ENCODE results near the gene GALNT10.
A peak's percentile ranks its signal among the peaks of the same experiment; 100 is the strongest.

The GALNT10 gene

DNA sequence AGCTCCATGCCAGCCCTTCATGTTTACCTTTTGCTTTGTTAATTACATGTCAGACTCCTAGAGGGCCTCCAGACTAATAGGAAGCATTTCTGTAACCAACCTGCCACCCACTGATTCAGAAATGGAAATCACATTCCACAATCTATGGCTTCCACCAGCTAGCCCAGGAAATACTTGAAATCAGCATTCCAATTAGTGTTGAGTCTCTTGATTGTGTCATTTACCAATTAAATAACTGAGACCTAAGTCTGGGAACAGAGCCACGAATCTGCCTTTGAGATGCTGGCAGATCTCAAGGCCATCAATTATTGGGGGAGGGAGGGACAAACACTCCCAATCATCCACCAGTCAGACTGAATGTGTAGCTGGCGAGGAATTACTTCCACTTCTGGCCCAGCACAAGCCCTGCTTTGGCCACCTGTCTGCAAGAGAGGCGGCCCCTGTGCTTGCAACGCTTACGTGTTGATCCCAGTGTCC is 227.8 kb downstream of the GALNT10 start:
- H3K9ac ChIP-seq (ENCODE audit: low read depth, low read length) = no peak overlapping the region
- H3K36me3 ChIP-seq (ENCODE audit: insufficient read depth, low read length) = no peaks in the 10 kb centered on the region; the same call in 1 of the 2 replicates

DNA sequence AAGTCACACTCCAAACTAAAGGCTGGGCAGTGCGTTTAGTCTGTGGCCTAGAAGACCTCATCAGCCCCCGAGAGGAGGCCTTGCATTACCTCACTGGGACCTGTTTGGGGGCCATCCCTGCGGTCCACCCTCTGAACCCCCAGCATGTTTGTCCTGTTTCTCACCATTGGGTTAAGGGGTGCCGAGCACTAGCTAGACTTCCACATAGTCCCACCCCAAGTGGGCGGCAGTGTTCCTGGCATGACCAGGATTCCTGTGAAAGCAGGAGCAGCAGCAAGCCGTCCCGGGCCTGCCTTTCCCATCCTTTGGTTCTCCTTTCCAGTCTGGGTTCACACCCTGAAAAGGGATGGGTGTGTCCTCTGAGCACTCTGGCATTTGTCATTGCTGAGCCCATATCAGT is 228.7 kb downstream of the GALNT10 start:
- Histone ChIP-seq H3K9ac (ENCODE audit: low read depth, low read length) (no peak overlapping the region), H3K4me1 (ENCODE audit: insufficient read depth, low read length) (0 out of 2 replicates have a peak, but pooled peaks cover 7% of the 10 kb centered on the region), H3K36me3 (ENCODE audit: insufficient read depth, low read length) (no peaks in the 10 kb centered on the region; the same call in 1 of the 2 replicates)

More for the DNA sequence above, 227.8 kb downstream of the GALNT10 start:
- Histone ChIP-seq H3K9me3 (ENCODE audit: control insufficient read depth, insufficient read depth, low read length) (no peaks in the 10 kb centered on the region), H3K4me1 (ENCODE audit: insufficient read depth, low read length) (0 out of 2 replicates have a peak, but pooled peaks cover 7% of the 10 kb centered on the region)

DNA sequence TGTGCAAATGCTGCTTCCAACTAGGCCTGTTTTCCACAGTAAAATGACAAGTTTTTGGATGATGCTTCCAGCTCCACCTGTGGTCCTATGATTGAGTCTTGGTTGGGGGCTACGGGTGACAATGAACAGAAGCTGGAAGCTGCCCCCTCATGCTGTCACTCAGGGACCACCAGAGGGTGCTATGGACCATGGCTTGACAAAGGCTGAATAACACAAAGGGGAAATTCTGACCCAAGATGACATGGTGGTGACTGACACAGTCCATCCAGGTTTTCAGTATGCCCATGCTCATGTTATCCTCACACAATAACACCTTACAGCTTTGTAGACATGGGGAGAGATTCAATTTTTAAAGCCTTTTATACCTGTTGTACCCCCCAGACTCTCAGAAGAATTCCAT is 231.3 kb downstream of the GALNT10 start:
- Histone ChIP-seq H3K9ac (ENCODE audit: low read depth, low read length) (no peak overlapping the region), H3K4me1 (ENCODE audit: insufficient read depth, low read length) (0 out of 2 replicates have a peak, but pooled peaks cover 7% of the 10 kb centered on the region), H3K36me3 (ENCODE audit: insufficient read depth, low read length) (no peaks in the 10 kb centered on the region; the same call in 1 of the 2 replicates), H3K9me3 (ENCODE audit: control insufficient read depth, insufficient read depth, low read length) (no peaks in the 10 kb centered on the region)

More for the DNA sequence above, 228.7 kb downstream of the GALNT10 start:
- H3K9me3 ChIP-seq (ENCODE audit: control insufficient read depth, insufficient read depth, low read length) = no peaks in the 10 kb centered on the region

- H3K9me3 ChIP-seq (ENCODE audit: control insufficient read depth, insufficient read depth, low read length) = no peaks in the 10 kb centered on the region
- H3K36me3 ChIP-seq (ENCODE audit: insufficient read depth, low read length) = no peaks in the 10 kb centered on the region; the same call in 1 of the 2 replicates
- H3K4me1 ChIP-seq (ENCODE audit: insufficient read depth, low read length) = 0 out of 2 replicates have a peak, but pooled peaks cover 7% of the 10 kb centered on the region
- no peak overlapping the region for H3K9ac ChIP-seq (ENCODE audit: low read depth, low read length)
These were observed 231.8 kb downstream of the GALNT10 start for GRCh38 chr5:154422298-154422697.

GRCh38 chr5:154428208-154428607 is 237.7 kb downstream of the GALNT10 start:
- H3K36me3 ChIP-seq (ENCODE audit: insufficient read depth, low read length) = no peaks in the 10 kb centered on the region
- no peaks in the 10 kb centered on the region for H3K4me1 ChIP-seq (ENCODE audit: insufficient read depth, low read length)
- no peaks in the 10 kb centered on the region for H3K9me3 ChIP-seq (ENCODE audit: control insufficient read depth, insufficient read depth, low read length)
- no peak overlapping the region for H3K9ac ChIP-seq (ENCODE audit: low read depth, low read length)

DNA sequence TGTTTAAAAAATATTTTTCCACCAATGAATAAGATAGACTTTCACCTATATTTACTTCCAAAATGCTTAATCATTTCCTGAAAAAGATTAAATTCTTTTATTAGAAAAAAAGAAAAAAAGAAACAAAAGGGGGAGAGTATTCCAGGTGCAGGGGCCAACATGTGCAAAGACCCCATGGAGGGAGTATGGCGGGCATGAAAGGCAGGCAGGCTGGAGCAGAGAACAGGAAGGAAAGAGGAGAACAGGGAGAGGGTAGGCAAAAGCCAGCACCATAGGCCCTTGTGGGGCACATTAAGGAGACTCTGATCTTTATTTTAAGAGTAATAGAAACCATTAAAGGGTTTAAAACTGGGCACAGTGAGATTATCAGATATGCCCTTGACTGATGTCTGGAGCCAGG is 238.8 kb downstream of the GALNT10 start:
- no peaks in the 10 kb centered on the region for H3K36me3 ChIP-seq (ENCODE audit: insufficient read depth, low read length)
- no peak overlapping the region for H3K9ac ChIP-seq (ENCODE audit: low read depth, low read length)
- H3K9me3 ChIP-seq (ENCODE audit: control insufficient read depth, insufficient read depth, low read length) = no peaks in the 10 kb centered on the region
- H3K4me1 ChIP-seq (ENCODE audit: insufficient read depth, low read length) = no peaks in the 10 kb centered on the region

- no peaks in the 10 kb centered on the region for H3K4me1 ChIP-seq (ENCODE audit: insufficient read depth, low read length)
- no peaks in the 10 kb centered on the region for H3K36me3 ChIP-seq (ENCODE audit: insufficient read depth, low read length)
- no peaks in the 10 kb centered on the region for H3K9me3 ChIP-seq (ENCODE audit: control insufficient read depth, insufficient read depth, low read length)
- H3K9ac ChIP-seq (ENCODE audit: low read depth, low read length) = no peak overlapping the region
These were observed 239.9 kb downstream of the GALNT10 start for GRCh38 chr5:154430466-154430865.

- Histone ChIP-seq H3K9ac (ENCODE audit: low read depth, low read length) (no peak overlapping the region), H3K4me1 (ENCODE audit: insufficient read depth, low read length) (no peaks in the 10 kb centered on the region), H3K36me3 (ENCODE audit: insufficient read depth, low read length) (no peaks in the 10 kb centered on the region; the same call in 1 of the 2 replicates), H3K9me3 (ENCODE audit: control insufficient read depth, insufficient read depth, low read length) (no peaks in the 10 kb centered on the region)
These were observed 240.6 kb downstream of the GALNT10 start for GRCh38 chr5:154430961-154431630.

GRCh38 chr5:154435226-154435625 is 244.7 kb downstream of the GALNT10 start:
- Histone ChIP-seq H3K4me1 (ENCODE audit: insufficient read depth, low read length) (no peaks in the 10 kb centered on the region), H3K36me3 (ENCODE audit: insufficient read depth, low read length) (no peaks in the 10 kb centered on the region; the same call in none of the 2 replicates), H3K9ac (ENCODE audit: low read depth, low read length) (no peak overlapping the region), H3K9me3 (ENCODE audit: control insufficient read depth, insufficient read depth, low read length) (no peaks in the 10 kb centered on the region)

GRCh38 chr5:154437281-154437965 is 246.9 kb downstream of the GALNT10 start:
- Histone ChIP-seq H3K9me3 (ENCODE audit: control insufficient read depth, insufficient read depth, low read length) (no peaks in the 10 kb centered on the region), H3K36me3 (ENCODE audit: insufficient read depth, low read length) (peaks cover 4% of the 10 kb centered on the region), H3K4me1 (ENCODE audit: insufficient read depth, low read length) (no peaks in the 10 kb centered on the region), H3K9ac (ENCODE audit: low read depth, low read length) (no peak overlapping the region)

GRCh38 chr5:154440540-154440939 is 250.0 kb downstream of the GALNT10 start:
- Histone ChIP-seq H3K4me1 (ENCODE audit: insufficient read depth, low read length) (no peaks in the 10 kb centered on the region), H3K9me3 (ENCODE audit: control insufficient read depth, insufficient read depth, low read length) (no peaks in the 10 kb centered on the region), H3K9ac (ENCODE audit: low read depth, low read length) (no peak overlapping the region), H3K36me3 (ENCODE audit: insufficient read depth, low read length) (peaks cover 4% of the 10 kb centered on the region)

- H3K9me3 ChIP-seq (ENCODE audit: control insufficient read depth, insufficient read depth, low read length) = no peaks in the 10 kb centered on the region
- 0 out of 2 replicates have a peak, but pooled peaks cover 4% of the 10 kb centered on the region for H3K4me1 ChIP-seq (ENCODE audit: insufficient read depth, low read length)
- no peak overlapping the region for H3K9ac ChIP-seq (ENCODE audit: low read depth, low read length)
- H3K36me3 ChIP-seq (ENCODE audit: insufficient read depth, low read length) = peaks cover 4% of the 10 kb centered on the region
These were observed 252.3 kb downstream of the GALNT10 start for GRCh38 chr5:154442801-154443200.

- Histone ChIP-seq H3K36me3 (ENCODE audit: insufficient read depth, low read length) (peaks cover 6% of the 10 kb centered on the region; the same call in 1 of the 2 replicates), H3K9ac (ENCODE audit: low read depth, low read length) (peak overlapping the region; percentile 98), H3K4me1 (ENCODE audit: insufficient read depth, low read length) (0 out of 2 replicates have a peak, but pooled peaks cover 4% of the 10 kb centered on the region), H3K9me3 (ENCODE audit: control insufficient read depth, insufficient read depth, low read length) (no peaks in the 10 kb centered on the region)
These were observed 254.3 kb downstream of the GALNT10 start for GRCh38 chr5:154444556-154445421.

All from ES-I3 (cell line).